22Rv1 (cell line): ENCODE results near the gene MOB3B.

ENCODE experiments used
- ZFX ChIP-seq: fragments of 450-650 bp; IDR thresholded peaks from 2 replicates; pipeline ENCODE4 v1.6.1; 2017; ENCODE audit warnings: antibody characterized with exemption, borderline replicate concordance
- TF ChIP-seq, protein P1 (sequence below): fragments of 450-650 bp; IDR thresholded peaks from 2 replicates; pipeline ENCODE4 v1.5.1; 2017; ENCODE audit warnings: mild to moderate bottlenecking

DNA sequence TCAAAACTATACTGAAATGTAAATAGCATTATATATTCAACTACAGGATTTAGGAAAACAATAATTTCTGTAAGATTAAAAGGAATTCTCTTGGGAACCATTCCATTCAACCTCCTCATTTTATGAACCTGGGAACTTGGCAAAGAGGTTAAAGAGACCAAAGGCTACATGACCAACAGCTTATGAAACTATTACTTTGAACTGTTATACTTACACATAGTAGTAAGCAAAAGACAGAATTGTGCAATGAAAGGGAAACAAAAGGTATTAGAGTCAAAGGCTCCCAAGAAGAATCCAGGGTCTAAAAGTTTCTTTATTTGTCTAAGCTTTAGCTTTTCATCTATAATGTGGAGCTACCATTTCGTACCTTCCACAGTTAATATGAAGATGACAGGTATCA, 36.5 kb upstream of the MOB3B start:
- TF ChIP-seq, protein P1, sequence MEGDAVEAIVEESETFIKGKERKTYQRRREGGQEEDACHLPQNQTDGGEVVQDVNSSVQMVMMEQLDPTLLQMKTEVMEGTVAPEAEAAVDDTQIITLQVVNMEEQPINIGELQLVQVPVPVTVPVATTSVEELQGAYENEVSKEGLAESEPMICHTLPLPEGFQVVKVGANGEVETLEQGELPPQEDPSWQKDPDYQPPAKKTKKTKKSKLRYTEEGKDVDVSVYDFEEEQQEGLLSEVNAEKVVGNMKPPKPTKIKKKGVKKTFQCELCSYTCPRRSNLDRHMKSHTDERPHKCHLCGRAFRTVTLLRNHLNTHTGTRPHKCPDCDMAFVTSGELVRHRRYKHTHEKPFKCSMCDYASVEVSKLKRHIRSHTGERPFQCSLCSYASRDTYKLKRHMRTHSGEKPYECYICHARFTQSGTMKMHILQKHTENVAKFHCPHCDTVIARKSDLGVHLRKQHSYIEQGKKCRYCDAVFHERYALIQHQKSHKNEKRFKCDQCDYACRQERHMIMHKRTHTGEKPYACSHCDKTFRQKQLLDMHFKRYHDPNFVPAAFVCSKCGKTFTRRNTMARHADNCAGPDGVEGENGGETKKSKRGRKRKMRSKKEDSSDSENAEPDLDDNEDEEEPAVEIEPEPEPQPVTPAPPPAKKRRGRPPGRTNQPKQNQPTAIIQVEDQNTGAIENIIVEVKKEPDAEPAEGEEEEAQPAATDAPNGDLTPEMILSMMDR: no peak
- no peak for TF ChIP-seq ZFX
